ENCODE results near the gene PPIAL4G. TPM values are rescaled to one million over a fixed set of nuclear protein-coding genes. Genes with fewer than 3 reads are reported as not detected.
"Not testable (repeated sequence)": the region's sequence is repeated elsewhere in the genome, so short reads cannot be mapped to it uniquely, and the experiment has no call there.

The PPIAL4G gene
- not detected in 2 replicates for total RNA-seq

DNA sequence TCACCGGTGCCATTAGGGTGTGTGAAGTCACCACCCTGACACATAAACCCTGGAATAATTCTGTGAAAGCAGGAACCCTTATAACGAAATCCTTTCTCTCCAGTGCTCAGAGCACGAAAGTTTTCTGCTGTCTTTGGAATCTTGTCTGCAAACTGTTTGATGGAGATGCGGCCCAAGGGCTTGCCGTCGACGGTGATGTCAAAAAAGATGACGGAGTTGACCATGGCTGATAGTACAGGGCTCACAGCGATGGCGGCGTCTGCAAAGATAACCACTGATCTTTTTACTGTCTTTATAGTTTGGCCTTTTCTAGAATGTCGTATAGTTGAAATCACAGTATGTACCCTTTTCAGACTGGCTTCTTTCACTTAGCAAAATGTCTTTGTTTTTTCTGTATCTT lies at the start of gene PPIAL4G:
Gene PPIAL4G (minus strand): TSS at position 274 of the 400 bp plus-strand sequence. CDS start 50 bp downstream, at position 224.
- not testable (repeated sequence) for DNase-seq (ENCODE audit: low read depth in 2 of 2)

DNA sequence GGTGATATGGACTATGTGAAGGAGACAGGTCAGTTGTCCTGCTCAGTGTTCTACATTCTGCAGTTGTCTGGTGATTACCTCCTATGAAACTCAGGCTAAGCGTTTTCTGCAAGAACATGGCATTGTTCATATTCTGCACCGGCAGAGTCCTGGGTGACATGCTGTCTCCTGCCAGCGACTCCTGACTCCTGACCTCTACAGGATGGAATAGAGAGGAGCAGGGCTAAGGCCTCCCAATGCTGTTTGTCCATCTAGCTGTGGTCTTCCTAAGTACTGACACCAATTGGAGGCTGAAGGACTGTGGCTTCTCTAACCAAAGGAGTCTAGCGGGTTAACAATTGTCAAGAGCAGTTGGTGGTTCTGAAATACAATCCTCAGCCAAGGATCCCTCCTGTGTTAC lies 49.1 kb upstream of the PPIAL4G start:
- DNase-seq (ENCODE audit: low read depth in 2 of 2), result peak in 1 of 2 donors; percentile 0

GRCh38 chr1:148529101-148529567 lies 46.0 kb upstream of the PPIAL4G start:
- DNase-seq (ENCODE audit: low read depth in 2 of 2), result peak; percentile 14 to 36

DNA sequence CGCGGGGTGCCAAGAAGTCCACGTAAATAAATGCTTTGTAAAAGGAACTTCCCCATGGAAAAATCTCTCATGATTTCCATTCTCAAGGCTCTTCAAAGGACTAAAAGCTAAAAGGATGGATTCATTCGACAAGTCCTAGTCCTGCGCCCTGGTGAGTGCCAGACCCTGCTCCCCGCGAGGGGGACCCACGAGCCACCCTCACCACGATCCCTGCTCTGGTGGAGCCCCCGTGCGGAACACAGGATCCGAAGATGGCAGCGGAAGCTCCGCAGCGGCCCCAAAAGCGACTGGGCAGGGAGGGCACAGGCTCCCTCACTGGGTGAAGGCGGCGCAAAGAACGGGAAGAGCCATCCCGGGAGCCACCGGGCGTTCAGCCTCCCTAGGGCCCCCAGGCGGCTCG lies 45.5 kb upstream of the PPIAL4G start:
- not testable (repeated sequence) for DNase-seq (ENCODE audit: low read depth in 2 of 2)

DNA sequence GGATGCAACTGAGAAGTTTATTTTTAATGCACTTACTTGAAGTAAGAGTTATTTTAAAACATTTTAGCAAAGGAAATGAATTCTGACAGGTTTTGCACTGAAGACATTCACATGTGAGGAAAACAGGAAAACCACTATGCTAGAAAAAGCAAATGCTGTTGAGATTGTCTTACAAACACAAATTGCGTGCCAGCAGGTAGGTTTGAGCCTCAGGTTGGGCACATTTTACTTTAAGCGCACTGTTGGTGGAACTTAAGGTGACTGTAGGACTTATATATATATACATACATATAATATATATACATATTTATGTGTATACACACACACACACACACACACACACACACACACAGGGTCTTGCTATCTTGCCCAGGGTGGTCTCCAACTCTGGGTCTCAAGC lies 43.5 kb upstream of the PPIAL4G start:
- DNase-seq (ENCODE audit: low read depth in 2 of 2), result not testable (repeated sequence)

DNA sequence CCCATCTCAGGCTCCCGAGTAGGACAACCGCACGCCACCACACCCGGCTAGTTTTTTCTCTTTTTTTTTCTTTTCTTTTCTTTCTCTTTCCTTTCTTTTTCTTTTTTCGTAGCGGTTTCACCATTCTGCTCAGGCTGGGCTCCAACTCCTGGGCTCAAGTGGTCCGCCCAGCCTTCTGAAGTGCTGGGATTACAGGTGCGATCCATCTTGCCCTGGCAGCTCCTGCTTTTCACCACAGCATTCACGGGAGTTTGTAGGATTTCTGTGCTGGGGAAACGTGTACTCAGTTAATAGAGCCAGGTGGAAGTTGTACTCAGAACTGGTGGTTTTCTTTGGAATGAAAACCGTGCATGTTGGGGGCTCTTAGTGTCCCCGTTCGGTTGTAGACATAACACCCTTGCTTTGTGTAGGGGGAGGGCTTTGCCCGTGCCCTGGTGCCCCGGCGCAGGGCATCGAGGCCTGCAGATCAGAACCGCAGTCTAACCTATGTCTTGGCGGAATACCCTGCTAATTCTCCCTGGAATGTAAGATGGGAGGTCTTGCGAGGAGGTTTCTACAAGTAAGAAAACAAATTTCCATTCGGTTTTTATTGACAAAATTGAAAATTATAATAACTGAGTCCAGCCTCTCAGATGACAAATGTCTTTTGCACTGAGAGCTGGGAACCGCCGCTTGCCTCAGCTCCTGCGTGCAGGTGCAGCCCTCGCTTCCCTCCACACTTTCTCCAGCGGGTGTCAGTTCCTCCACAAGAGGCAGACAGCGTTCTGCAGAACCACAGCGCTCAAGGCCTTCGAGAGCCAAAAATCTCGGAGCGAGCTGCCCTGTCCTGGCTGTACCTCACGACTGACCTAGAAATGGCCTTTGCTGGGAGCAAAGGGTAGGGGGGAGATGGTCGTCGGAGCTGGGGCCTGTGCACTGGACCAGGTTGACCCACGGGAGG lies 40.4 kb upstream of the PPIAL4G start:
- not testable (repeated sequence) for DNase-seq (ENCODE audit: low read depth in 2 of 2)

DNA sequence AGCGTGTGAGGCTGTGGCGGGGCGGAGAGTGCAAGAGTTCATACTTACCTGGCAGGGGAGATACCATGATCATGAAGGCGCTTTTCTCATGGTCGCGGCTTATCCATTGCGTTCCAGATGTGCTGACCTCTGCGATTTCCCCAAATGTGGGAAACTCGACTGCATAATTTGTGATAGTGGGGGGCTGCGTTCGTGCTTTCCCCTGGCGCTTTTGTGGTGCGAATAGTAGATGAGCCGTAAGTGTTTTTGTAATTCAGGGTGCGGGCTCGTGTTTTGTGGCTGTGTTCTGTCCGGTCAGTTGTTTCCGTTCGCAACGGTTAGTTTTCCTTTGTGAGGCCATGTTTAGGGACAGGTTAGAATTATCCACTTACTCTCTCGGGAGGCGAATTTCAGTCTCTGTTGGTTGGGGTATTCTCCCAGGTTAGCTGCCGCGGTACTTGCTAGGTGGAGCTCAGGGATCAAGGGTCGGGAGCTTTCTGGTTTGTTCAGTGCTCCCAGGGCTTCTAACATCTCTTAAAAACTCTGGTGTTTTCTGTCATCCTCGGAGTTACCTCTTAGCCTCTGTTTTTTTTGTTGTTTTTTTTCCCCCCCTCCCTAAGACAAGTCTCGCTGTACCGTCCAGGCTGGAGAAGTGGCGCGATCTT lies 39.6 kb upstream of the PPIAL4G start:
- DNase-seq (ENCODE audit: low read depth in 2 of 2), result peak; percentile 94 to 97

- DNase-seq (ENCODE audit: low read depth in 2 of 2), result peak; percentile 87 to 89
These were observed 39.0 kb upstream of the PPIAL4G start for GRCh38 chr1:148522072-148522471.

- not testable (repeated sequence) for DNase-seq (ENCODE audit: low read depth in 2 of 2)
These were observed 31.2 kb upstream of the PPIAL4G start for GRCh38 chr1:148514310-148514709.

DNA sequence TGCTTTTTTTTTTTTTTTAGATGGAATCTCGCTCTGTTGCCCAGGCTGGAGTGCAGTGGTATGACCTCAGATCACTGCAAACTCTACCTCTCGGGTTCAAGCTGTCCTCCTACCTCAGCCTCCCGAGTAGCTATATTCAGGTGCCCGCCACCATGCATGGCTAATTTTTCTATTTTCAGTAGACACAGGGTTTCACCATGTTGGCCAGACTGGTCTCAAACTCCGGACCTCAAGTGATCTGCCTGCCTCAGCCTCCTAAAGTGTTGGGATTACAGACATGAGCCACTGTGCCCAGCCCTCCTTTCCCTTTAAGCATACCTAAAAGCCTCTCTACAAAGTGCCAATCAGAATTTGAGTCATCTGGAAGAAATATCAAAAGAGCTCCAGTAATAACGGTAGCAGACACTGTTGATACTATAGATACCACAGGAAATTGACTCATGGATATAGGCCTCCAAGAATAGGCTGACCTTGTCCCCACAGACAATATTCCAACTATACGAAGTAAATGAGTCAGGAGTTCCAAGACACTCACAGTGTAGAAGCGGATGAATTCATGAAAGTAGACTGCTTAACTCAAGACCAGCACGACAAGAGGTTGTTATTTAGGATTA lies 29.6 kb upstream of the PPIAL4G start:
- peak in 1 of 2 donors; percentile 66 for DNase-seq (ENCODE audit: low read depth in 2 of 2)

DNA sequence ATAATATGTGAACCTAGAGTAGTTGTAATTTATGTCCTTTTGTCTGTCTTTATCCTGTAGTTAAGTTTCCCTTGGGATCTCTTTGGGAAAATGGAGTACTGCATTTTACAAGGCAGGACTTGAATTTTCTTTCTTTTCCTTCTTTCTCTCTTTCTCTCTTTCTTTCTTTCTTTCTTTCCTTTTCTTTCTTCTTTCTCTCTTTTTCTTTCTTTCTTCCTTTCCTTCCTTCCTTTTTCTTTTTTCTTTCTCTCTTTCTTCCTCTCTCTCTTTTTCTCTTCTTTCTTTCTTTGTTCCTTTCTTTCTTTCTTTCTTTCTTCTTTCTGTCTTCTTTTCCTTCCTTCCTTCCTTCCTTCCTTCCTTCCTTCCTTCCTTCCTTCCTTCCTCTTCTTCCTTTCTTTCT lies 10.8 kb upstream of the PPIAL4G start:
- DNase-seq (ENCODE audit: low read depth in 2 of 2), result not testable (repeated sequence)

DNA sequence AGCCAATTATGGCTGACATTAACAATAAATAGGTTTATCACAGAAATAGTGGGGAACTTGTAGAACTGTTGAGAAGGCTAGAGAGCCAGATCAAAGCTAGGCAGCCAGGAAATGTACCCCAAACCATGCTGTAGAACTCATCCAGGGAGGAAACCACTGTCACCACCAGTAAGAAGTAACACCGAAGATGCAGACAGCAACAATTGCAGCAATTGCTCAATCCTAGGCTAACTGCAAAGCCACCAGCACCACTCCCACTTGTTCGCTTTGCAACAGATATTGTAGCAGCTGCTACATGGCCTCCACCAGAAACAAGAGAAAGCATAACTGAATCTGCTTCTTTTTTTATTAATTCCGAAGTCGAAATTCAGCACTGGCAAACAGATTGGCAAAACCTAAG lies 2.0 kb downstream of the PPIAL4G start:
- not testable (repeated sequence) for DNase-seq (ENCODE audit: low read depth in 2 of 2)

DNA sequence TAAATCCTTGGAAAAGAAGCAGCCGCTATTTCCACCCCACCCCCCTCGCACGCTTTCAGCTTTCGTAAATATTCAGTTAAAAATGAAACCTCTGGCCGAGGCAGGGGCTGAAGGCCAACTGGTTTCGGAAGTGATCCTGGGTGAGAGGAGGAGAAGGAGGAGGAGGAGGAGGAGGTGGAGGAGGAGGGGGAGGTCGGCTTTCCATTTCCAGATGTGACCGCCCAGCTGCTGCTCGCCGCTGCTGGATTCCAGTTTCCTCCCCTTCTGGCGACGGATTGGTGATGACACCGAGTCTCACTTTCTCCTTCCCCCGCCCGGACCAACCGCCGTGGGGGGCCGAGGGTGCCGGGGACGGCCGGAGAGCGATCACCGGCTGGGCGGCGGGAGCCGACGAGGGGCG lies 23.4 kb downstream of the PPIAL4G start:
- not testable (repeated sequence) for DNase-seq (ENCODE audit: low read depth in 2 of 2)

DNA sequence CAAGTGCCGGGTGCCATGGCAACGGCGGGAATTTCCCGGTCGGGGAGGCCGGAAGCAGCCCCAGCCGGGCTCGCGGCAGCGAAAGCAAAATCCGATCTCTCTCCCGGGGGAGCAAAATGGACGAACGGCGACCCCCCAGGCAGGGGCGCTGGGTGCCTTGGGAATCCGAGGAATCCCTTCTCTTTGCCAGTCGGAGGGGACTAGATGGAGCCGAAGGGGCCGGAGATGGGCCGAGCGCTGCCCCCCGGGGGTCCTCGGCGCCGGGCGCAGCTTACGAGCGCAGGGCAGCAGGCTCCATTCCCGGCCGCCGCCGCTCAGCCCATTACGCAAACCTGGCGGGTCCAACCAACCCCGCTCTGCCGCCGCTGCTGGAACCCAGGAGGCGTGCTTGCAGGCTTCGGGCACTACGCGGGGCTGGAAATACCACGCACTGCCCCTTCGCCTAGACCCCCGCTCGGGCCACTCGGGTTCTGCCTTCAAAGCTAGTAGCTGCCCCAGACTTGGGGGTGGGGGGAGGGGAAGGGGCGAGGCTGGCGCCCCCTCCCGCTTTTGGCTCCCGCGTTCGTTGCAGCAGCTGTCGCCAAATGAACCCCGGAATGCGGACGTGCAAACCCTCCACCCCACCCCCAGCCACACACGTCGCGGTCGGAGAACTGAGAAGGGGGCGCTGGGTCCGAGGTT lies 24.1 kb downstream of the PPIAL4G start:
- peak in 1 of 2 donors; percentile 9 for DNase-seq (ENCODE audit: low read depth in 2 of 2)

DNA sequence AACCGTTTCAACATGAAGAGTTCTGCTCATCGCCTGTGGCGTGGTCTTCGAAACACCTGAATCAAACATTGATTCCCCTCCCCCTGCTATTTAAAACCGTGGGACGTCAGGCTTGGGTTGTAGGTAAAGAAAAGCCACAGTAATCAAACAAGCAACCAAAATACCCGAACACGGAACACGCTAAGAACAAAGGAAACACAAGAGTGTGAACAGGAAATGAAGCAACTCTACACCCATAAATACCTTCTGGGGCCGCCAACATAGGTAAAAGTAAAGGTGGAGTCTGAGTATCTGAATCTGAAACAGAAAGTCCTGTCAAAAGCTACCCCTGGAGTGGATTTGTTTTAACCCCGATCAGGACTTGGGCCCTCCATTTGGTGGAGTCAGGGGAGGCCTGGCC lies 24.7 kb downstream of the PPIAL4G start:
- not testable (repeated sequence) for DNase-seq (ENCODE audit: low read depth in 2 of 2)

- DNase-seq (ENCODE audit: low read depth in 2 of 2), result not testable (repeated sequence)
These were observed 30.3 kb downstream of the PPIAL4G start for GRCh38 chr1:148452845-148453244.

- DNase-seq (ENCODE audit: low read depth in 2 of 2), result not testable (repeated sequence)
These were observed 43.3 kb downstream of the PPIAL4G start for GRCh38 chr1:148439654-148440325.

DNA sequence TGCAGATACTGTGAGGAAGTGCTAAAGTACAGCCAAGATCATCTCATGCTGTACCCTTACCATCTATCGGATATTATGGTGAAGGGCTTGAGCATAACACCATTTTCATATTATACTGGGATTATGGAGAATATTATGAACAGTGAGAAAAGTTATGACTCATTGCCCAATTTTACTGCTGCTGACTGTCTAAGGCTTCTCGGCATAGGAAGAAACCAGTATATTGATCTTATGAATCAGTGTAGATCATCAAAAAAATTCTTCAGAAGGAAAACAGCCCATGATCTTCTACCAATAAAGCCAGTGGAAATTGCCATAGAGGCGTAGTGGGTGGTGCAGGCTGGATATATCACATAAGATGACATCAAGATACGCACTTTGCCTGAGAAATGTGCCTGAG lies 47.7 kb downstream of the PPIAL4G start:
- no peak for DNase-seq (ENCODE audit: low read depth in 2 of 2)

DNA sequence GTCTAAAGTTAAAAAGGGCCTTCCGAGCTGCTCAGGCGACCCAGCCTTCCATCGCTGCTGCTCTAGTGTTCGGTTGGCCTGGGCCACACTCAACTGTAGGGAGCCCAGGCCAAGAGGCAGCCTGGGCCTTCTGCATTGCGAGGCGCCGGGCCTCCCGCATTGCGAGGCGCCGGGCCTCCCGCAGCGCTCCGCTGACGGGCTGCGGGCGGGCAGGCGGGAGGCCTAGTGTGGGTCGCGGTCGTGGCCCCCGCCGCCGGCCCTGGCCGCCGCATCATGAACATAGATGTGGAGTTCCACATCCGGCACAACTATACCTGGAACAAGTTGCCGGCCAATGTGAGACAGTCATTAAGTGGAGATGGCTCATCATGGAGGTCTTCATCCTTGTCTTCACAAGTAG lies 48.3 kb downstream of the PPIAL4G start:
- no peak for DNase-seq (ENCODE audit: low read depth in 2 of 2)

DNA sequence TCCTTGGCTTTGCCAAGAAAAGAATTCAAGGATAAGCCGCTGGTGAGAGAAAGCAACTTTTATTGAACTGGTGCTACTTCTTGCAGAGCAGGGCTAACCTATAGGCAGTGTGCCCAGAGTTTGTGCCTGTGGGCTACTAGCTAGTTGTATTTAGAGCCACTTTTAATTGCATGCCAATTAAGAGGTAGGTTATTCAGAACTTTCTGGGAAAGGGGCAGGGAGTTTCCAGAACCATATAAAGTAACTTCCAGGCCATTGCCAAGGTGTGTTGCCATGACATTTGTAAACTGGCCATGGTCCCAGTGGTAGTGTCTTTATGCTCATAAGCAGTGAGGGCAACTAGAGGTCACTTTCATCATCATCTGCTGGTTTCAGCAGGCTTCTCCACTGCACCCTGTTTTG lies 50.2 kb downstream of the PPIAL4G start:
- DNase-seq (ENCODE audit: low read depth in 2 of 2), result not testable (repeated sequence)
